ENCODE results near the gene TENT5C. TPM values are rescaled to one million over a fixed set of nuclear protein-coding genes. Genes with fewer than 3 reads are reported as not detected.

Gene TENT5C
- total and polyA plus RNA-seq, 9 of the 15 experiments (the other 6 are each of a cell fraction or from before 2014, with no cell fraction given) = 1.8 to 7.7 (median 4.0) TPM

DNA sequence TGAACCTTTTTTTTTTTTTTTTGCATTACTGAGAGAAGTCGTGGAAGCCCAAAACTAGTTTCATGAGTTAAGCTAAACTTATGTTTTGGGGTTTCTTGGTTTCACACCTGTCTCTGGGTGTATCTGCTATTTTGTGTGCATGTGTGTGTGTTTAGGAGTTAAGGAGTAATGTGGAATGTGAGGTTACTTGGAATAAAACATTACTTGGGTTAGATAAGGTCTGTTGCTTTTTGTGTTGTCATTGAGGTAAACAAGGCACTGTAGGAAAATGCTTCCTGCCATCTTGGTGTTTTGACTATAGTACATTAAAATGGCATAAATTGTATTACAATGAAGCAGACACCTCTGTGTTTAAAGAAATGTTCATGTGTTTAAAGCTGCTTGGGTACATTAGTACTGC is 2.9 kb downstream of the TENT5C start (continued):
- TF ChIP-seq, protein P1, sequence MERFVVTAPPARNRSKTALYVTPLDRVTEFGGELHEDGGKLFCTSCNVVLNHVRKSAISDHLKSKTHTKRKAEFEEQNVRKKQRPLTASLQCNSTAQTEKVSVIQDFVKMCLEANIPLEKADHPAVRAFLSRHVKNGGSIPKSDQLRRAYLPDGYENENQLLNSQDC (CRISPR knock-in tag; IDR thresholded peaks at IDR 0.05) = no peak
- TF ChIP-seq PTBP1 (IDR thresholded peaks at IDR 0.05; ENCODE audit: low read depth, low read length) (no peak), NCOA2 (IDR thresholded peaks at IDR 0.05; ENCODE audit: partially characterized antibody in 2 of 2) (no peak), CBFA2T2 (conservative IDR thresholded peaks at IDR 0.05) (no peak), GATAD2A (IDR thresholded peaks at IDR 0.05) (no peak), ZNF778 (CRISPR knock-in tag; IDR thresholded peaks at IDR 0.05) (no peak), SNRNP70 (optimal IDR thresholded peaks at IDR 0.05; ENCODE audit: low read depth, low read length) (no peak), ZBTB8A (IDR thresholded peaks at IDR 0.05; ENCODE audit: partially characterized antibody) (no peak)
- TF ChIP-seq, protein P2, sequence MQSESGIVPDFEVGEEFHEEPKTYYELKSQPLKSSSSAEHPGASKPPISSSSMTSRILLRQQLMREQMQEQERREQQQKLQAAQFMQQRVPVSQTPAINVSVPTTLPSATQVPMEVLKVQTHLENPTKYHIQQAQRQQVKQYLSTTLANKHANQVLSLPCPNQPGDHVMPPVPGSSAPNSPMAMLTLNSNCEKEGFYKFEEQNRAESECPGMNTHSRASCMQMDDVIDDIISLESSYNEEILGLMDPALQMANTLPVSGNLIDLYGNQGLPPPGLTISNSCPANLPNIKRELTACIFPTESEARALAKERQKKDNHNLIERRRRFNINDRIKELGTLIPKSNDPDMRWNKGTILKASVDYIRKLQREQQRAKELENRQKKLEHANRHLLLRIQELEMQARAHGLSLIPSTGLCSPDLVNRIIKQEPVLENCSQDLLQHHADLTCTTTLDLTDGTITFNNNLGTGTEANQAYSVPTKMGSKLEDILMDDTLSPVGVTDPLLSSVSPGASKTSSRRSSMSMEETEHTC (IDR thresholded peaks at IDR 0.05) = no peak
- TF ChIP-seq, protein P3, sequence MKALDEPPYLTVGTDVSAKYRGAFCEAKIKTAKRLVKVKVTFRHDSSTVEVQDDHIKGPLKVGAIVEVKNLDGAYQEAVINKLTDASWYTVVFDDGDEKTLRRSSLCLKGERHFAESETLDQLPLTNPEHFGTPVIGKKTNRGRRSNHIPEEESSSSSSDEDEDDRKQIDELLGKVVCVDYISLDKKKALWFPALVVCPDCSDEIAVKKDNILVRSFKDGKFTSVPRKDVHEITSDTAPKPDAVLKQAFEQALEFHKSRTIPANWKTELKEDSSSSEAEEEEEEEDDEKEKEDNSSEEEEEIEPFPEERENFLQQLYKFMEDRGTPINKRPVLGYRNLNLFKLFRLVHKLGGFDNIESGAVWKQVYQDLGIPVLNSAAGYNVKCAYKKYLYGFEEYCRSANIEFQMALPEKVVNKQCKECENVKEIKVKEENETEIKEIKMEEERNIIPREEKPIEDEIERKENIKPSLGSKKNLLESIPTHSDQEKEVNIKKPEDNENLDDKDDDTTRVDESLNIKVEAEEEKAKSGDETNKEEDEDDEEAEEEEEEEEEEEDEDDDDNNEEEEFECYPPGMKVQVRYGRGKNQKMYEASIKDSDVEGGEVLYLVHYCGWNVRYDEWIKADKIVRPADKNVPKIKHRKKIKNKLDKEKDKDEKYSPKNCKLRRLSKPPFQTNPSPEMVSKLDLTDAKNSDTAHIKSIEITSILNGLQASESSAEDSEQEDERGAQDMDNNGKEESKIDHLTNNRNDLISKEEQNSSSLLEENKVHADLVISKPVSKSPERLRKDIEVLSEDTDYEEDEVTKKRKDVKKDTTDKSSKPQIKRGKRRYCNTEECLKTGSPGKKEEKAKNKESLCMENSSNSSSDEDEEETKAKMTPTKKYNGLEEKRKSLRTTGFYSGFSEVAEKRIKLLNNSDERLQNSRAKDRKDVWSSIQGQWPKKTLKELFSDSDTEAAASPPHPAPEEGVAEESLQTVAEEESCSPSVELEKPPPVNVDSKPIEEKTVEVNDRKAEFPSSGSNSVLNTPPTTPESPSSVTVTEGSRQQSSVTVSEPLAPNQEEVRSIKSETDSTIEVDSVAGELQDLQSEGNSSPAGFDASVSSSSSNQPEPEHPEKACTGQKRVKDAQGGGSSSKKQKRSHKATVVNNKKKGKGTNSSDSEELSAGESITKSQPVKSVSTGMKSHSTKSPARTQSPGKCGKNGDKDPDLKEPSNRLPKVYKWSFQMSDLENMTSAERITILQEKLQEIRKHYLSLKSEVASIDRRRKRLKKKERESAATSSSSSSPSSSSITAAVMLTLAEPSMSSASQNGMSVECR (CRISPR knock-in tag; IDR thresholded peaks at IDR 0.05) = no peak
- TF ChIP-seq, protein P4, sequence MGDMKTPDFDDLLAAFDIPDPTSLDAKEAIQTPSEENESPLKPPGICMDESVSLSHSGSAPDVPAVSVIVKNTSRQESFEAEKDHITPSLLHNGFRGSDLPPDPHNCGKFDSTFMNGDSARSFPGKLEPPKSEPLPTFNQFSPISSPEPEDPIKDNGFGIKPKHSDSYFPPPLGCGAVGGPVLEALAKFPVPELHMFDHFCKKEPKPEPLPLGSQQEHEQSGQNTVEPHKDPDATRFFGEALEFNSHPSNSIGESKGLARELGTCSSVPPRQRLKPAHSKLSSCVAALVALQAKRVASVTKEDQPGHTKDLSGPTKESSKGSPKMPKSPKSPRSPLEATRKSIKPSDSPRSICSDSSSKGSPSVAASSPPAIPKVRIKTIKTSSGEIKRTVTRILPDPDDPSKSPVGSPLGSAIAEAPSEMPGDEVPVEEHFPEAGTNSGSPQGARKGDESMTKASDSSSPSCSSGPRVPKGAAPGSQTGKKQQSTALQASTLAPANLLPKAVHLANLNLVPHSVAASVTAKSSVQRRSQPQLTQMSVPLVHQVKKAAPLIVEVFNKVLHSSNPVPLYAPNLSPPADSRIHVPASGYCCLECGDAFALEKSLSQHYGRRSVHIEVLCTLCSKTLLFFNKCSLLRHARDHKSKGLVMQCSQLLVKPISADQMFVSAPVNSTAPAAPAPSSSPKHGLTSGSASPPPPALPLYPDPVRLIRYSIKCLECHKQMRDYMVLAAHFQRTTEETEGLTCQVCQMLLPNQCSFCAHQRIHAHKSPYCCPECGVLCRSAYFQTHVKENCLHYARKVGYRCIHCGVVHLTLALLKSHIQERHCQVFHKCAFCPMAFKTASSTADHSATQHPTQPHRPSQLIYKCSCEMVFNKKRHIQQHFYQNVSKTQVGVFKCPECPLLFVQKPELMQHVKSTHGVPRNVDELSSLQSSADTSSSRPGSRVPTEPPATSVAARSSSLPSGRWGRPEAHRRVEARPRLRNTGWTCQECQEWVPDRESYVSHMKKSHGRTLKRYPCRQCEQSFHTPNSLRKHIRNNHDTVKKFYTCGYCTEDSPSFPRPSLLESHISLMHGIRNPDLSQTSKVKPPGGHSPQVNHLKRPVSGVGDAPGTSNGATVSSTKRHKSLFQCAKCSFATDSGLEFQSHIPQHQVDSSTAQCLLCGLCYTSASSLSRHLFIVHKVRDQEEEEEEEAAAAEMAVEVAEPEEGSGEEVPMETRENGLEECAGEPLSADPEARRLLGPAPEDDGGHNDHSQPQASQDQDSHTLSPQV (IDR thresholded peaks at IDR 0.05) = 0 out of 2 replicates have a peak, but pooled peaks have one; percentile 45
- TF ChIP-seq, protein P5, sequence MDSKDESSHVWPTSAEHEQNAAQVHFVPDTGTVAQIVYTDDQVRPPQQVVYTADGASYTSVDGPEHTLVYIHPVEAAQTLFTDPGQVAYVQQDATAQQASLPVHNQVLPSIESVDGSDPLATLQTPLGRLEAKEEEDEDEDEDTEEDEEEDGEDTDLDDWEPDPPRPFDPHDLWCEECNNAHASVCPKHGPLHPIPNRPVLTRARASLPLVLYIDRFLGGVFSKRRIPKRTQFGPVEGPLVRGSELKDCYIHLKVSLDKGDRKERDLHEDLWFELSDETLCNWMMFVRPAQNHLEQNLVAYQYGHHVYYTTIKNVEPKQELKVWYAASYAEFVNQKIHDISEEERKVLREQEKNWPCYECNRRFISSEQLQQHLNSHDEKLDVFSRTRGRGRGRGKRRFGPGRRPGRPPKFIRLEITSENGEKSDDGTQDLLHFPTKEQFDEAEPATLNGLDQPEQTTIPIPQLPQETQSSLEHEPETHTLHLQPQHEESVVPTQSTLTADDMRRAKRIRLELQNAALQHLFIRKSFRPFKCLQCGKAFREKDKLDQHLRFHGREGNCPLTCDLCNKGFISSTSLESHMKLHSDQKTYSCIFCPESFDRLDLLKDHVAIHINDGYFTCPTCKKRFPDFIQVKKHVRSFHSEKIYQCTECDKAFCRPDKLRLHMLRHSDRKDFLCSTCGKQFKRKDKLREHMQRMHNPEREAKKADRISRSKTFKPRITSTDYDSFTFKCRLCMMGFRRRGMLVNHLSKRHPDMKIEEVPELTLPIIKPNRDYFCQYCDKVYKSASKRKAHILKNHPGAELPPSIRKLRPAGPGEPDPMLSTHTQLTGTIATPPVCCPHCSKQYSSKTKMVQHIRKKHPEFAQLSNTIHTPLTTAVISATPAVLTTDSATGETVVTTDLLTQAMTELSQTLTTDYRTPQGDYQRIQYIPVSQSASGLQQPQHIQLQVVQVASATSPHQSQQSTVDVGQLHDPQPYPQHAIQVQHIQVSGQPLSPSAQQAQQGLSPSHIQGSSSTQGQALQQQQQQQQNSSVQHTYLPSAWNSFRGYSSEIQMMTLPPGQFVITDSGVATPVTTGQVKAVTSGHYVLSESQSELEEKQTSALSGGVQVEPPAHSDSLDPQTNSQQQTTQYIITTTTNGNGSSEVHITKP (IDR thresholded peaks at IDR 0.05; ENCODE audit: partially characterized antibody) = no peak
- TF ChIP-seq, protein P6, sequence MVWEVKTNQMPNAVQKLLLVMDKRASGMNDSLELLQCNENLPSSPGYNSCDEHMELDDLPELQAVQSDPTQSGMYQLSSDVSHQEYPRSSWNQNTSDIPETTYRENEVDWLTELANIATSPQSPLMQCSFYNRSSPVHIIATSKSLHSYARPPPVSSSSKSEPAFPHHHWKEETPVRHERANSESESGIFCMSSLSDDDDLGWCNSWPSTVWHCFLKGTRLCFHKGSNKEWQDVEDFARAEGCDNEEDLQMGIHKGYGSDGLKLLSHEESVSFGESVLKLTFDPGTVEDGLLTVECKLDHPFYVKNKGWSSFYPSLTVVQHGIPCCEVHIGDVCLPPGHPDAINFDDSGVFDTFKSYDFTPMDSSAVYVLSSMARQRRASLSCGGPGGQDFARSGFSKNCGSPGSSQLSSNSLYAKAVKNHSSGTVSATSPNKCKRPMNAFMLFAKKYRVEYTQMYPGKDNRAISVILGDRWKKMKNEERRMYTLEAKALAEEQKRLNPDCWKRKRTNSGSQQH (CRISPR knock-in tag; IDR thresholded peaks at IDR 0.05) = no peak

Measured in K562 (cell line).